HG03060 (cell line): Measurements from ENCODE around the gene CRYM.
"Not testable (repeated sequence)": the region's sequence is repeated elsewhere in the genome, so short reads cannot be mapped to it uniquely, and the experiment has no call there.

Source experiments
- ATAC-seq: cut with Tn5 transposase; IDR thresholded peaks from one replicate; pipeline ENCODE4 v1.9.1; 2021; ENCODE audit warnings: low read depth, moderate number of reproducible peaks; ENCODE audit not compliant: unreplicated experiment

CRYM gene

GRCh38 chr16:21281698-21282389, 3.8 kb upstream of the CRYM start:
- no peak for ATAC-seq

DNA sequence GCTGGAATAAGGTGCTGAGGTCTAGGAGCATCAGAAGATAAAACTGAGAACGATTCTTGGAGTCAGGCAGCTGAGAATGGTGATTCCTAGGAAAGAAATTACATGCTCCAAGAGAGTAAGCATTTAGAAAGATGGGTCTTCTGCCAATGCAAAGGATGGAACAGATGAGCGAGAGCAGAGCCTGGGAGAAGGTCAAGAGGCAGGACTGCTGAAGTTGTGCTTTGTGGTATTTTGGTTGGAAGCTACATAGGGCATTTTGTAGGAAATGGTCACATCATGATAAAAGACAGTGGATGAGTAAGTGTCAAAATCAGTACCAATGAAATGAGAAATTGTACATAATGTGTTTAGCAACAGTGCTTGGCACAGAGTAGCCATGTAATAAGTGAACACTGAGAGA, 1.4 kb upstream of the CRYM start:
- ATAC-seq: no peak

GRCh38 chr16:21277045-21277926, 804 bp downstream of the CRYM start:
- ATAC-seq: no peak

GRCh38 chr16:21276090-21276489, 2.0 kb downstream of the CRYM start:
- ATAC-seq: no peak

DNA sequence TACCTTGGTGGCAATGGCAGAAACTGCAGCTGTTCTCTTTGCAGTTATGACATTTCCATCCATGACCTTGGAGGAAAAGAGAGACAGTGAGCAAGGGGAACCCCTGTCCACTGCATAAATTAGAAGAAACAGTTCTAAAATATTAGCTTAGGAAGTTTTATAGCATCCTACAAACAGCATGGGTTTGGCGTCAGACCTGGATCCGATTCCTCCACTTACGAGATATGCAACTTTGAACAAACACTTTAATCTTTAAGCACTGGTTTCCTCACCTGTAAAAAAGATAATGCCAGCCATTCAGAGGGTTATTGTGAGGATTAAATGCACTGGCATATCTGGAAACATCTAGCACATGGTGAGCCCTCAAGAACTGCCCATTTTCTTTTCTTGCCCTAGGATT, 2.6 kb downstream of the CRYM start:
- ATAC-seq: no peak

DNA sequence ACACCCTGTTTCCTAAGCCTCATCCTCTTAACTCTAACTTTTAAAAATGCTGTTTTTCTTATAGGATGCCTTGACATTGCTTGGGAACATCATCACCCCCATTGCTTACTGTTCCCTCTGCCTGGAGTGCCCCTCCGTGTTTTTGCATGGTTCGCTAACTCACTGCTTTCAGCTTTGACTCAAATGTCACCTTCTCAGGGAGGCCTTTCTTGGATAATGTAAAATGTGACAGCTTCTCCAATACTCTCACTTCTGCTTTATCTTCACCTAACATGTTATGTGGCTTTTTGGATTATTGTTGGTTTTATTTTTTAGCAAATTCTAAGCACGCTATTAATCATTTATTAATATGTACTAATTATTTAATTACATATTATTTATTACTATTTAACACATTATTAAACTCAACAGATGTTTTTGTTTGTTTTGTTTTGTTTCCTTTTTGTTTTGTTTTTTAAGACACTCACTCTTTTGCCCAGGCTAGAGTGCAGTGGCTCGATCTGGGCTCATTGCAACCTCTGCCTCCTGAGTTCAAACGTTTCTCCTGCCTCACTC, 3.8 kb downstream of the CRYM start:
- no peak for ATAC-seq

GRCh38 chr16:21272763-21273162, 5.3 kb downstream of the CRYM start:
- ATAC-seq: not testable (repeated sequence)

- no peak for ATAC-seq
Observed at GRCh38 chr16:21272253-21272652, 5.8 kb downstream of the CRYM start.

GRCh38 chr16:21268236-21268635, 9.9 kb downstream of the CRYM start:
- no peak for ATAC-seq

DNA sequence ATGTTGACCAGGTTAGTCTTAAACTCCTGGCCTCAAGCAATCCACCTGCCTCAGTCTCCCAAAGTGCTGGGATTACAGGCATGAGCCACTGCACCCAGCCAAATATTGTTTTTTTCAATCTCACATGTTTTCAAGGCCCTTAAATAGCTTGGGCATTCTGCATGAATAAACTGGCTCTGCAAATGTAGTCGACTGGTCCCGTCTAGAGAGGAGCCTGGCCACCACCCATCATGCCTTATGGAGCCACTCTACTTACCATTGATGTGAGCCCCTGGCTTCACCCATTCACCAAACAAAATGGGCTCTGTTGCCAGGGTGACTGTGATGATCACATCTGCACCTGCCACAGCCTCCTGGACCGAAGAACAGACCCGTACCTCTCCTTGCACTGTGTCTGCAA, 10.8 kb downstream of the CRYM start:
- ATAC-seq: no peak

DNA sequence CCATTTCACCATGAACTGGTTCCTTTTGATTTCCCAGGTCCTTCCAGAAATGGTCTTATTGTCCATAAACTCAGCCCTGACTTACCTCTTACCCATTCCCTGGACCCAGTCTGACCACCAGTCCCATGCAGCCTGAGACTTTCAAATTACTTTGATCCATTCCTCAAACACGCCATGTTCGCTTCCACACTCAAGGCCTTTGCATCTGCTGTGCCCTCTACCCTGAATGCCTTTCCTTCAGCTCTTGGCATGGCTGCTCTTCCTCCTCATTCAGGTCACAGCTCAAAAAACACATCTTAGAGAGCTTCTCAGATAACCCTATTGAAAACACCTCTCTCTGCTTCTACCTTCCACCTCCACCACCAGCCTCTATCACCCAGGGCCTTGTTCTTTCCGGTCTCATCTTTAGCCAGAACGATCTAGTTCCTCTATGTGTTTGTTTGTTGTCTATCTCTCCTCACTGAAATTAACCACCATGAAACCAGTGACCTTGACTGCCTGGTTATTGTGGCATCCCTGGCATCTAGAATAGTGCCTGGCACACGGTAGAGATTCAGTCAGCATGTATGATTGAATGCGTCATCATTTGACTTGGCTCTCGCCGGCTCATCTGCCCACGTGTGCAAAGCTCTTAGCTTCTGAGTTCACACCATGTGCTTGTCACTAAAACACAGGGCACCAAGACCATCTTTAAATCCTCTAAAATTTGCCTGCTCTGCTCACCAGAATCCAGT, 12.8 kb downstream of the CRYM start:
- ATAC-seq: no peak

- ATAC-seq: no peak
Observed at GRCh38 chr16:21264571-21265036, 13.5 kb downstream of the CRYM start.

DNA sequence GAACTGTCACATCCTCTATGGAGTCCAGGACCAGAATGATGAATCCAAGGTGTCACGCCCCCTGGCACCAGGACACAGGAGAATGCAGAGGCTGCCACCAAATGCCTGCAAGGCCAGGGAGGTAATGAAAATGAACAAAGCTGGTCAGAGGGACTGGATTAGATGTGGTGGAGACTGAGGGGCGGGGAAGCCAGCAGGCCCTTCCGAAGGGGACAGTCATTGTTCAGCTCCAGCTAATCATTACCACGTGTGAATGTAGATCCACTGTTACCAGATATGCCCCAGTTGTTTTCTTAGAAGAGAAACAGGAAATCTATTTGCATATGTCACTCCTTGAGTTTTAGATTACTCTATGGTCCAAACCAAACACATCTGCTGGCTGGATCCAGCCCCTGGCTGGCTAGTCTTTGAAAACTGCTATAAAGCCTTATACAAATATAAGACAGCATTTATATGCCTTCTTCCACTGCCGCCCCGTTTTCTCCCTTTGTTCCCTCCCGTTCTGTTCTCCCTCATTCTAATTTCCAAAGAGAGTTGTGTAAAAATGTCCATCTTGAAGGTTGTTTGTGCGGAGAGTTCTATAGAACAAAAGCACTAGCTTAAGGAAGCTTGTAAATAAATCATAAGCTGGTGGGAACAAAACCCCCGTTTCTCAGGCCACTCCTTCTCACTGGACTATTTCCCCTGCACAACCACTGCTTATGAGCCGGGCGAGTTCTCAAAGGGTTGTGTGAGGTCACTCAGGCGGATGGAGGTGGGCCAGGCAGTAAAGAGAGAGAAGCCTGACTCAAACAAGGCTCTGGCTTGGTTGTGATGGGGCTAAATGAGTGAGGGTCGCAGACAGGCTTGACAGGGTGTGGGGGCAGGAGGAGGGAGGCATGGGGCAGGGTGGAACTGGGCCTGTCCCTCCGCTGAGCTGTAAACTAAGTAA, 14.2 kb downstream of the CRYM start:
- ATAC-seq: no peak

GRCh38 chr16:21262779-21263639, 15.1 kb downstream of the CRYM start:
- no peak for ATAC-seq

DNA sequence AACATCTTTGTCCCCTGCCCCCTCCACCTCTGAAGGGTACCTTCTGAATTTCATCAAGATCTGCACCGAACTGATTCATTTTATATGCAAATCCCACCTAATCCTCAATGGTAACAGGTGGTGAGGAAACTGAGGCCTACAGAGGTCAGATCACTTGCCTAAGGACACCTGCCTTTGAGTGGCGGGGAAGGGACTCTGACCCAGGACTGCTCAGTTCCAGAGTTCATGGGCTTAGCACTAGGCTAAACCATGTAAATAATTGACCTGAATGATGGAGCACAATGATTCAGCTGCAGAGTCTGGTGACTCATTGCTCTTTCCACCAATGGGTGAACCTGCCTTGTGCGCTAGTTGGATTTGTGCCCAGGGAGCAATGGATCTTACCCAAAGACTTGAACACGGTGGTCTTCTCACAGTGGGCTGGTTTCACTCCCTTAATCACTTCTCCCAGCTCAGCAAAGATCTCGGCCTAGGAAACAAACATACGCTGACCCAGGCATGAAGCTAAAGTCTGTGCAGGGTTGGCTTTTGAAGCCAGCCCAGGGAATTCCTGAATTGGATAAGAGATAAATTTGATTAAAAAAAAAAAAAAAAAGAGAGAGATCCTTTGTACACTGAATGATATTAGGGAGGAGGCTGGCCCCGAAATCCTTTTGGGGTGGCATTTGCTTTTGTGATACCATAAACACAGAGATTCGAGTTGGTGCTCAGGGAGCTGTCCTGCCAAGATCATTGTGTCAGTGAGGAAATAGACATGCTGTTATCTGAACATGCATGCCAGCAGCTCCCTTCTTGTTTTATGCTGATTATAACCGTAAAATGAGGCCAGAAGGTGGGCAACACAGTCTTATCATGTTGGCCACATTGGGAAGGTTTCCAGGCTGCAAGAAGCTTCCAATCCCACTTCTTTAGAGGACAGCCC, 17.0 kb downstream of the CRYM start:
- ATAC-seq: no peak

DNA sequence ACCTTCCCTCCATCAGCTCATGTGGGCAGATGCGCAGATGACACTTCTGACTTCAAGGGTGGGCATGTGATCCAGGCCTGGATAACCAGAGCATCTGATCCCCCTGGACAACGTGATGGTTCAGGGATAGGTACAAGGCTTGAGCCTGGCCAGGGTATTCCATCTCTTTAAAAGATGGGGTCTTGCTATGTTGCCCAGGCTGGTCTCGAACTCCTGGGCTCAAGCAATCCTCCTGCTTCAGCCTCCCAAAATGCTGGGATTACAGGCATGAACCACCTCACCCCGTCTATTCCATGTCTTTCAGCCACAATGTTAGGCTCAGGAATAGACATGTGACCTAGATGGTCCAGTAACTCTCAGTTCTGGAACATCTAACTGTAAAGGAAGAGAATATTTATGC, 20.8 kb downstream of the CRYM start:
- no peak for ATAC-seq

GRCh38 chr16:21256636-21257035, 21.5 kb downstream of the CRYM start:
- no peak for ATAC-seq

GRCh38 chr16:21253470-21253869, 24.6 kb downstream of the CRYM start:
- ATAC-seq: no peak
